Right lung (tissue), 5 donors: ENCODE data around the gene LRRFIP1. TPM values are rescaled to one million over a fixed set of nuclear protein-coding genes. Genes with fewer than 3 reads are reported as not detected.

Experiments
- DNase-seq, 2 donors: peaks; one replicate each; pipeline ENCODE4 v3.0.0-alpha.2; 2013
- polyA plus RNA-seq, 5 donors: library from polyadenylated mRNA; unstranded; fragments of 120-200 nt; gene quantifications; one replicate each; pipeline versions ENCODE4 v1.2.1 to v1.2.3, GENCODE V29; 2013; ENCODE audit warnings: inconsistent platforms in 1 of 5, low replicate concordance in 1 of 5; ENCODE audit not compliant: insufficient read length in 5 of 5, insufficient read depth in 1 of 5

LRRFIP1 gene
- polyA plus RNA-seq, 5 donors, result 88.5 to 129 (median 119) TPM

DNA sequence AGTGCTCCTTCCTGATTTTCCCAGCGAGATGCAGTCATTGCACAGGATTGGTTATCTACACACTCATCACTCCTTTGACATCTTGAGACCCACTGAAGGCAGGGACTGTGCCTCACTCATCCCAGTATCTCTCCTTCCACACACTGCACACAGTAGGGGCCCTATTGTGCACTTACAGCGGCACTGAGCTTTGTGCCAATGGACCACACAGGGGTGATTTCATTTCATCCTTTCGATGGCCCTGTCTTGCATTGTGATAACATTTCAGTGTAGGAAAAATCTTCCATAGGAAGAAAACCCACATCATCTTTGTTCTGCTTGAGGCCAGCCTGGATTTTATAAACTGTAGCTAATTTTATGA is 11.0 kb upstream of the LRRFIP1 start:
- no peak for DNase-seq

DNA sequence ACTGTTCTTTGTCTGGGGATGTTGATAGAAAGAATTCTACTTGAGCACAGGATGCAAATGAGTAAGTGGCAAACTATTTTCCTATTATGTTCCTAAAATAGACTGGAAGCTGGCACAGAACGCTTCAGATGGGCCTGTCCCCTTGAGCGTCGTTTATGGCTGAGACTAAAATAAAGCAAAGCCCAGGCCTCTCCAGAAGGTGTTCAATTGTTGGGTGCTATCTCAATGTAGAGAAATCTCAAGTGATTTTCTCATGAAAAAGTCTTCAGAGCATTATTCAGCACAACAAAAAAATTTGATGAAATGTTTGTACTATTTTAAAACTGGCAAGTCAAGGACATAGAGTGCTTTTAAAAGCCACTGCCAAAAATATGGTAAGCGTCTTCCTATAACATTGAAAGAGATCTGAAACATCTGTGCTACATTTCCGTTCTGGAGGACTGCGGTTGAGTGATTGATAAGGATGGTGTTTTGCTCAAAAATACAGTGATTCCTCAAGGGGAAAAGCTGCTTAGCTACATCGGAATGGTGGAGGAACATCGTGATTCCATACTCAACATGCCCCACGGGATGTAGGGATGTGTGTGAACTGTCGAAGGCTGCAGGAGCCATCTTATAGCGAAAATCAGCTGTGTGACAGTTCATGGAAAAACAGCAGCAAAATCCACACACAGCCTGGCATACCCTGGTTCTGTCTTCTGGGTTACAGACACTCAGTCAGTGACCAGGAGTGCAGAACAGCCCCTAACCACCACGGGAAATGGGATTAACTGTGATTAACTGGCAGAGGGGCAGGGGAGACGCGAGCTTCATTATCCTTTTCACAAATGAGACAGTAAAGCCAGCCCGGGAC is 10.4 kb upstream of the LRRFIP1 start:
- DNase-seq, result peak; percentile 72 to 79

DNA sequence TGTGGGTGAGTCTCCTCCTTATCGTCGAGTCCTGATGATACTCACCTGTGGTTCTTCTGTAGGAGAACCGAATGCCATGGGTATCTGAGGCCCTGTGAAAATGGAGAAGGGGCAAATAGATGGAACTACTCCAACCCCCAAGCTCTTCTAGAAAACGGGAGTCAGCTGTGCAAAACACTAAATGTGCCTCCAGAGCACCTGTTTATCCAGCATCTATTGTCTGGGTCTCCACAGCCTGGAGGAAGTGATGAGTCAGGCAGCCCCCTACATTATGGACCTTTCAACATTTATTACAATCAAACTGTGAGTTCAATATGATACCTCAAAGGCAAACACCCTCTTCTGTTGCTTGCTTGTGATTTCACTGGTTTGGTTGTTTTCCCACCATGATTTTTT is 9.8 kb upstream of the LRRFIP1 start:
- no peak for DNase-seq

GRCh38 chr2:237618449-237618848 is 8.9 kb upstream of the LRRFIP1 start:
- DNase-seq, result no peak

- DNase-seq, result no peak
Measured at GRCh38 chr2:237623428-237624403, 3.7 kb upstream of the LRRFIP1 start.

- DNase-seq, result no peak
Measured at GRCh38 chr2:237624565-237624964, 2.8 kb upstream of the LRRFIP1 start.

DNA sequence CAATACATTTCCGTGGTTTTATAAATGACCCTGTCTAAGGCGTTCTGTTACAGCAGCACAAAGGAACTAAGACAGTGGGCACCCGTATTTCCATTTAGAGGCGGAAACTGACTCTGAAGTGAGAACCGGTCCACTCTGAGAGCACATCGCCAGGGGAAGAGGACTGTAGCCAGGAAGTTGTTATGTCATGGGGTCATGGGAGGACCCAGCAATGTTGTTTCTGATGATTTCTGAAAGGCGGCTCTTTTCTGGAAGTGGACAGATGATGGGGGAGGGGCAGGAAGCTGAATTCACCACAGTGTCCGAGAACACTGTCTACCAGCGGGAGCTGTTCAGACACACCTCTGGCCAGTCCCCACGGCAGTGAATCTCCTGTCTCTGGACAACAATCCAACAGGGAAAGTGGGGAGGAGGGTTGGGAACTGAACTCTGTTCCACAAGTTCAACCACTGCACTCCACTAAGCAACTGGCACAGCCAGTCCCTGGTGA is 2.1 kb upstream of the LRRFIP1 start:
- DNase-seq, result no peak

DNA sequence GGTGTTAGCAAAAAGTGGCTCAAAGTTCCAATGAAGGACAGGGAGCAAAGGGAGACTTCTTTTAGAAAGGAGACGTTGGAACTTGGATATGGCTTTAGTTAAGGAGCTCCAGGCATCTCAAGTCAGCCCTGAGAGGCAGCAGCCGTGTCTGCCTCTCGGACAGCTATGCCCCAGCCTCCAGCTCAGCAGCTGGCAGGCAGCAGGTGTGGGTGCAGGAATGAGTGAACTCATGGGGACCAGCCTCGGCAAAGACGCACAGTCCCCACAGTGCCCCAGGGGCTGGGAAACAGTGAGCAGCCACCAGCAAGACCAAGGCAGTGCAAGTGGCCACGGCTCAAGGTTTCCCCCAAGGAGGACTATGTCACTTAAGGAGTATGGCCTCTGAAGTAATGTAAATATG is 1.6 kb upstream of the LRRFIP1 start:
- no peak for DNase-seq

DNA sequence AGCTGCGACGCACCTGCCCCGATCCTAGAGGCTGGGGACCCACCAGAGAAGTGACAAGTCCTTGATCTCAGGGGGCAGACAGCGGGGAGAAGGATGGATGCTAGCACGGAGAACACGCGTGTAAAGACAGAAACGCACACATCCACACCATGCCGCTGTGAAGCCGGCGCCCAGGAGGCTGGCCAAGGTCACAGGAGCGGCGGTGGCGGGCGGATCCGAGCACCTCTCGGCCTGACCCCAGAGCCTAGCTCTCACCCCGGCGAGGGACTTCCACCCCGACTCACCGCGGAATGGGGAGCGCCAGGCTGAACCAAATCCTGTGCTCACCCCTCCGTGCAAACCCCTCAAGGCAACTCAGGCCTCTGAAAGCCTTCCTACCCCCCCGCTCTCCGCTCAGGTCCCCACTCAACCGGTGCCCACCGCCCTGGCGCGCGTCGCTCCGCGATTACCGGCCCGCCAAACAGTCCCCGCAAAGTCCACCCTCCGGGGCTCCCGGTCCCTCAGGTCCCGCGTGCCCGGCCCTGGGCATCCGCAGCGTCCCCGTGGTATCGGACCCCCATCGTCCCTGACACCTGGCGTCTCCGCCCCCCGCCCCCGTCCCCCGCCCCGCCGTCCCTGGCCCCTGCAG is 460 bp upstream of the LRRFIP1 start:
- no peak for DNase-seq

- DNase-seq, result no peak
Measured at GRCh38 chr2:237628247-237629187, 1.1 kb downstream of the LRRFIP1 start.

DNA sequence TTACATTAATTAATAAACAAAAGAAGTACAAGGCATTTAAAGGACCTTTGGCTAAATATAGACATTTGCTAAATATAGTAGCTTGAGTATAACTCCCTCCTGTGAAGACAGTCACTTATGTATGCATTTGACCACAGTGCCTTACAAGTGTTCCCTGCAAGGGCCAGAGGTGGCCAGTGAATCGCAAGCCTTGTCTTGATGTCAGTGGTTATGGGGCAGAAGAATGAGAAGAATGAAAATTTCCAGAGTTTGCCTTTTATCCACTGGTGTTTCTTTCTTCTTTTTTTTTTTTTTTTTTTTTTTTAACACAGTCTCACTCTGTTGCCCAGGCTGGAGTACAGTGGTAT is 1.8 kb downstream of the LRRFIP1 start:
- no peak for DNase-seq

GRCh38 chr2:237629739-237630138 is 2.4 kb downstream of the LRRFIP1 start:
- no peak for DNase-seq

DNA sequence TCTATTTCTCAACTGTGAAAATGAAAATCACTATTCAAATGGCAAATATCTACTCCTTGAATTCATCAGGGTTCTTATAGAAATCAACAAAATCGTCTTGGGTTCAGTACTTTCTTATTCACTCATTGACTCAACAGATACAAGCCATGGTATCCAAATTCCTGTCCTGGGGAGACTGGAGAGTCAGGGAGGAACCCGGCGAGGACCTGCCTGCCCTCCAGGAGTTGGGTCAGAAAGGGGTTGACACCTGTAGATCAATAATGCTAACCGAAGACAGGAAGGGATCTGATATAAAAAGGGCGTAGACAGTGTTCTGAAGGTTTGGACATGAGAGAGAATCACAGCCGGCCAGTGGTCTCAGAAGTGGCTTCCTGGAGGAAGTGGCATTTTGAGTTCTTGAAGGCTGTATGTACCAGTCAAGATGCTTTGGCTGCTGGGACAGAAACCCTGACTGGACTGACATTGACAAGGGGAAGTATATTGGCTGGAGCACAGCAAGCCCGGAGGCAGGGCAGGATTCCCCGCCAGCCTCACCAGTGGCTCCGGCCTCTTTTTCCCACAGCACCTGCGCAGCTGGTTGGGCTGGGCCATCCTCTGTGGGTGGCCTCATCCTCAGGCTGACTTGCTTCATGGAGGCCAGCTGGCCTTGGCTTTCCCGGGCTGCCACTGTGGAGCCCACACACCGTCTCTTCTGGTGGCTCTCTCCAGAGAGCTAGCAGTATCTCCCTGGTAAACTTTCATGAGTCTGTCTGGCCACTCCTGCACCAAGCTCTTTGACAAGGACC is 3.0 kb downstream of the LRRFIP1 start:
- DNase-seq, result no peak

GRCh38 chr2:237631007-237631785 is 3.8 kb downstream of the LRRFIP1 start:
- no peak for DNase-seq

DNA sequence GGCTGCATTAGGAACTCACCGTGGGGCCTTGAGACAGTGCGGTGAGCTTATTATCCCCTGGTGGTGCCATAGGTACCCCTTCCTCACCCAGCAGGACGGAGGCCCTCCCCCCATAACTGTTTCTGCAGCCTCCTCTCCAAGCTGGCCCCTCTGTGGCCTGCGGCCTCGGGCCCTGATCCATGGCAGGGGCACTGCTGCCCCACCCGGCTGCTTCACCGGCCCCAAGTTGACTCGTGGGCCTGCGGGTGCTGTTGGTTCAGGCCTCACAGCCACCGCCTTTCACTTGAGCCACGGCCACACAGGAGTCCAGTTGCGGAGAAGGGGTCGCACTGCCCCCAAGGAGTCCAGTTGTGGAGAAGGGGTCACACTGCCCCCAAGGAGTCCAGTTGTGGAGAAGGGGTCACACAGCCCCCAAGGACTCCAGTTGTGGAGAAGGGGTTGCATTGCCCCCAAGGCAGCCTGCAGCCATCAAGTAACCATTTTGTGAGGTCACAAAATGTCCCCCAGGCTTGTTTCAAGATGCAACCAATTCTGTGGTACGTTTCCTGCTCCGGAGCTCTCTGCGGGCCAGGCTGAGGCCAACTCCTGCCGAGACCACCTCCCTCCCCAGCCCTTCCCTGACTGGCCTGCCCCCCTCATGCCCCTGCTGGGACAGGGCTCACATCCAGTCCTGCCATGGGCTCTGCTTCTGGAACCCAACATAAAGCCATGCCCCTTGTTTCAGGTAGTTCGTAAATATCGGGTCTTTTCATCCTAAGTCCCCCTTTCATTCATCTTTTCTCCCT is 4.6 kb downstream of the LRRFIP1 start:
- no peak for DNase-seq

DNA sequence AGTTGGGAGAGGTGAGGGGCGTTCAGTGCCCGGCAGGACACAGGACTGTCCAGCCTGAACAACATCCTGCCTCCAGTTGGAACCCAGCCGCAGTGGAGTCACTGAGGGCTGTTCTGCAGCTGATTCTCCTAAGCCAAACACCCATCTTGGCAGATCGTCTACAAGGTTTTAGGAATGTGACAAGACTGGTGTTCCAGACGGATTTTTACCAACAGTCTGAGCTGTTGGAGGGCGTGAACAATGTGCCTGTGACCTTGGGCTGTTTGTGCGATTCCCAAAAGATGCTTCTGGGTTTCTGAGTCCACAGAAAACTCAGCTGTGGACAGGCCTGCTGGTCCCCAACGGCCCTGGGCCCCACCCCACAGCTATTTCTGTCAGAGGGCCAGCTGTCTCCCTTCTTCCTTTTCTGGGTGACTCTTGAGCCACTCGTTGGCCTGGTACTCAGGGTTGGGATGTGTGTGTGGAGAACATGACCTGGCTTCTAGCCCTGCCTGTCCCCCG is 5.7 kb downstream of the LRRFIP1 start:
- DNase-seq, result peak; percentile 53 to 63

GRCh38 chr2:237636578-237636977 is 9.2 kb downstream of the LRRFIP1 start:
- DNase-seq, result no peak

DNA sequence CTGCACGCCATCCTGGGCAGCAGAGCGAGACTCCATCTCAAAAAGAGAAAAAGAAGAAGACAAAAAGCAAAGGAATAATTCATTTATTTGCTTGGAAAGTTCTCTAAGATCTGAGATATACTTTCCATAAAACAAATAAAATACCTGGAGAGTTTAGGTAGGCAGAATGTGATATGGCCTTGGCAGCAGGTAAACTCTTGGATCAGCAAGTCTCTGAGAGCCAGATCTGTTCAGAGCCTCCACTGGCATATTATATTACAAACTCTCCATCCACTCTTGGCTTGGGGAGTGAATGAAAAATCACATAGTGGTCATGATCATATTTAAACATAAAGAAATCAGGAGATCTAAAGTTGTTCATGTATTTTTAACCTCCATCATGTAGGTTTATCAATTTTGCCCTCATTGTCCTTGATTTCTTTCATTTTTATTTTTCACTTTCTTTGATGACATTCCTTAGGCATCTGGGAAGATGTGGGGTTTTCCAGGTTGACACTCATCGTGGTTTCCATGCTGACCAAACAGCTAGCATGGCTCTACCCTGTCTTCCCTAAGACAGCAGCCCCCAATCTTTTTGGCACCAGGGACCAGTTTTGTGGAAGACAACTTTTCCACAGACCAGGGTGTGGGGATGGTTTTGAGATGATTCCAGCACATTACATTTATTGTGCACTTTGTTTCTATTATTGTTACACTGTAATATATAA is 10.2 kb downstream of the LRRFIP1 start:
- DNase-seq, result no peak
